GM12878 (cell line): ENCODE data around the gene PHETA2. TPM values are rescaled to one million over a fixed set of nuclear protein-coding genes. Genes with fewer than 3 reads are reported as not detected.

Source experiments
- BHLHE40 ChIP-seq, 2 experiments: fragments of 450-650 bp in 1 of 2; IDR thresholded peaks; 2 replicates each; pipeline ENCODE4 v1.6.1; 2011 to 2017; ENCODE audit warnings: low read depth in 2 of 2, borderline replicate concordance in 1 of 2, improper control_type of control experiment in 1 of 2, low read length in 1 of 2, mild to moderate bottlenecking in 1 of 2
- CBX3 ChIP-seq: fragments of 200-600 bp; sonication (generic); IDR thresholded peaks from 2 replicates; pipeline ENCODE4 v1.6.1; 2016; ENCODE audit warnings: low read depth, borderline replicate concordance
- CBX5 ChIP-seq: sonication (generic); IDR thresholded peaks from 2 replicates; pipeline ENCODE4 v1.6.1; 2016; ENCODE audit warnings: low read depth, moderate library complexity, mild to moderate bottlenecking, inconsistent platforms
- ESRRA ChIP-seq: IDR thresholded peaks from 2 replicates; pipeline ENCODE4 v1.6.1; 2012; ENCODE audit warnings: mild to moderate bottlenecking, low read length, improper control_type of control experiment
- ETV6 ChIP-seq, 2 experiments: fragments of 450-650 bp in 1 of 2; IDR thresholded peaks in 1 of 2; conservative IDR thresholded peaks in 1 of 2; 2 replicates each; pipeline ENCODE4 v1.6.1; 2014; ENCODE audit warnings: antibody characterized with exemption in 1 of 2, borderline replicate concordance in 1 of 2, low read depth in 1 of 2, mild to moderate bottlenecking in 1 of 2, moderate library complexity in 1 of 2
- KLF5 ChIP-seq: fragments of 450-650 bp; IDR thresholded peaks from 2 replicates; pipeline ENCODE4 v1.6.1; 2014; ENCODE audit warnings: mild to moderate bottlenecking; ENCODE audit not compliant: partially characterized antibody
- MAX ChIP-seq: IDR thresholded peaks from 2 replicates; pipeline ENCODE4 v1.6.1; 2012; ENCODE audit warnings: low read depth, low read length, improper control_type of control experiment
- NFIC ChIP-seq: IDR thresholded peaks from 2 replicates; pipeline ENCODE4 v1.6.1; 2012; ENCODE audit warnings: low read depth, mild to moderate bottlenecking, inconsistent platforms, low read length, moderate library complexity
- NRF1 ChIP-seq: conservative IDR thresholded peaks from 2 replicates; pipeline ENCODE4 v1.6.1; 2011; ENCODE audit warnings: mild to moderate bottlenecking, low read depth, low read length, improper control_type of control experiment
- RCOR1 ChIP-seq: conservative IDR thresholded peaks from 2 replicates; pipeline ENCODE4 v1.6.1; 2012; ENCODE audit warnings: low read depth, low read length, improper control_type of control experiment
- SIN3A ChIP-seq: IDR thresholded peaks from 2 replicates; pipeline ENCODE4 v1.6.1; 2012; ENCODE audit warnings: low read depth, low read length, improper control_type of control experiment
- SPI1 ChIP-seq: IDR thresholded peaks from 2 replicates; pipeline ENCODE4 v1.6.1; 2011; ENCODE audit warnings: low read depth, mild to moderate bottlenecking, low read length, moderate library complexity, borderline replicate concordance; ENCODE audit not compliant: insufficient read depth
- STAT1 ChIP-seq: fragments of 450-650 bp; conservative IDR thresholded peaks from 2 replicates; pipeline ENCODE4 v1.6.1; 2014; ENCODE audit warnings: antibody characterized with exemption, mild to moderate bottlenecking
- SUZ12 ChIP-seq: fragments of 200-600 bp; sonication (generic); IDR thresholded peaks from one replicate; pipeline ENCODE4 v1.6.1; 2018; ENCODE audit warnings: antibody characterized with exemption, mild to moderate bottlenecking; ENCODE audit not compliant: unreplicated experiment
- YBX1 ChIP-seq: fragments of 450-650 bp; IDR thresholded peaks from 2 replicates; pipeline ENCODE4 v1.6.1; 2016; ENCODE audit warnings: antibody characterized with exemption
- ZNF207 ChIP-seq: fragments of 450-650 bp; IDR thresholded peaks from 2 replicates; pipeline ENCODE4 v1.6.1; 2014; ENCODE audit warnings: antibody characterized with exemption, mild to moderate bottlenecking, borderline replicate concordance
- polyA plus RNA-seq, 11 experiments: library from polyadenylated mRNA; depleted of rRNA in 4 of 11; unstranded in 6 of 11; stranded (reverse) in 5 of 11; fragments of >200 nt; fragmentation: Nextera tagmentation in 4 of 11; fragmentation: Illumina TruSeq in 1 of 11; extraction: Ambion mirVana in 4 of 11; extraction: Trizol in 1 of 11; gene quantifications; 1 replicate in 1 of 11; 2 replicates in 10 of 11; pipeline versions ENCODE4 v1.2.1 to v1.2.3, GENCODE V29; 2011 to 2016; ENCODE audit warnings: inconsistent platforms in 2 of 11, missing spikeins in 2 of 11, low read depth in 1 of 11
- total RNA-seq, 4 experiments: library from RNA; depleted of rRNA in 3 of 4; stranded (reverse); fragments of >200 nt in 3 of 4; fragmentation: Illumina TruSeq in 1 of 4; extraction: Trizol in 1 of 4; gene quantifications; 2 replicates each; pipeline versions ENCODE4 v1.2.1 to v1.2.3, GENCODE V29; 2013 to 2021
- TF ChIP-seq, protein P1 (sequence below): IDR thresholded peaks from 2 replicates; pipeline ENCODE4 v1.6.1; 2012; ENCODE audit warnings: improper control_type of control experiment, low read depth, low read length; ENCODE audit not compliant: insufficient replicate concordance
- TF ChIP-seq, protein P2 (sequence below): fragments of 450-650 bp; IDR thresholded peaks from 2 replicates; pipeline ENCODE4 v1.6.1; 2017; ENCODE audit warnings: mild to moderate bottlenecking, low read depth, inconsistent platforms; ENCODE audit not compliant: poor library complexity, severe bottlenecking

PHETA2 gene
- total and polyA plus RNA-seq, 10 of the 15 experiments (the other 5 are each of a cell fraction or from before 2014, with no cell fraction given), result 0.03 to 3.2 (median 1.7) TPM

- TF ChIP-seq, protein P1, sequence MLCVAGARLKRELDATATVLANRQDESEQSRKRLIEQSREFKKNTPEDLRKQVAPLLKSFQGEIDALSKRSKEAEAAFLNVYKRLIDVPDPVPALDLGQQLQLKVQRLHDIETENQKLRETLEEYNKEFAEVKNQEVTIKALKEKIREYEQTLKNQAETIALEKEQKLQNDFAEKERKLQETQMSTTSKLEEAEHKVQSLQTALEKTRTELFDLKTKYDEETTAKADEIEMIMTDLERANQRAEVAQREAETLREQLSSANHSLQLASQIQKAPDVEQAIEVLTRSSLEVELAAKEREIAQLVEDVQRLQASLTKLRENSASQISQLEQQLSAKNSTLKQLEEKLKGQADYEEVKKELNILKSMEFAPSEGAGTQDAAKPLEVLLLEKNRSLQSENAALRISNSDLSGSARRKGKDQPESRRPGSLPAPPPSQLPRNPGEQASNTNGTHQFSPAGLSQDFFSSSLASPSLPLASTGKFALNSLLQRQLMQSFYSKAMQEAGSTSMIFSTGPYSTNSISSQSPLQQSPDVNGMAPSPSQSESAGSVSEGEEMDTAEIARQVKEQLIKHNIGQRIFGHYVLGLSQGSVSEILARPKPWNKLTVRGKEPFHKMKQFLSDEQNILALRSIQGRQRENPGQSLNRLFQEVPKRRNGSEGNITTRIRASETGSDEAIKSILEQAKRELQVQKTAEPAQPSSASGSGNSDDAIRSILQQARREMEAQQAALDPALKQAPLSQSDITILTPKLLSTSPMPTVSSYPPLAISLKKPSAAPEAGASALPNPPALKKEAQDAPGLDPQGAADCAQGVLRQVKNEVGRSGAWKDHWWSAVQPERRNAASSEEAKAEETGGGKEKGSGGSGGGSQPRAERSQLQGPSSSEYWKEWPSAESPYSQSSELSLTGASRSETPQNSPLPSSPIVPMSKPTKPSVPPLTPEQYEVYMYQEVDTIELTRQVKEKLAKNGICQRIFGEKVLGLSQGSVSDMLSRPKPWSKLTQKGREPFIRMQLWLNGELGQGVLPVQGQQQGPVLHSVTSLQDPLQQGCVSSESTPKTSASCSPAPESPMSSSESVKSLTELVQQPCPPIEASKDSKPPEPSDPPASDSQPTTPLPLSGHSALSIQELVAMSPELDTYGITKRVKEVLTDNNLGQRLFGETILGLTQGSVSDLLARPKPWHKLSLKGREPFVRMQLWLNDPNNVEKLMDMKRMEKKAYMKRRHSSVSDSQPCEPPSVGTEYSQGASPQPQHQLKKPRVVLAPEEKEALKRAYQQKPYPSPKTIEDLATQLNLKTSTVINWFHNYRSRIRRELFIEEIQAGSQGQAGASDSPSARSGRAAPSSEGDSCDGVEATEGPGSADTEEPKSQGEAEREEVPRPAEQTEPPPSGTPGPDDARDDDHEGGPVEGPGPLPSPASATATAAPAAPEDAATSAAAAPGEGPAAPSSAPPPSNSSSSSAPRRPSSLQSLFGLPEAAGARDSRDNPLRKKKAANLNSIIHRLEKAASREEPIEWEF, result no peak
- no peak for TF ChIP-seq CBX3
- no peak for TF ChIP-seq SUZ12
- TF ChIP-seq, protein P2, sequence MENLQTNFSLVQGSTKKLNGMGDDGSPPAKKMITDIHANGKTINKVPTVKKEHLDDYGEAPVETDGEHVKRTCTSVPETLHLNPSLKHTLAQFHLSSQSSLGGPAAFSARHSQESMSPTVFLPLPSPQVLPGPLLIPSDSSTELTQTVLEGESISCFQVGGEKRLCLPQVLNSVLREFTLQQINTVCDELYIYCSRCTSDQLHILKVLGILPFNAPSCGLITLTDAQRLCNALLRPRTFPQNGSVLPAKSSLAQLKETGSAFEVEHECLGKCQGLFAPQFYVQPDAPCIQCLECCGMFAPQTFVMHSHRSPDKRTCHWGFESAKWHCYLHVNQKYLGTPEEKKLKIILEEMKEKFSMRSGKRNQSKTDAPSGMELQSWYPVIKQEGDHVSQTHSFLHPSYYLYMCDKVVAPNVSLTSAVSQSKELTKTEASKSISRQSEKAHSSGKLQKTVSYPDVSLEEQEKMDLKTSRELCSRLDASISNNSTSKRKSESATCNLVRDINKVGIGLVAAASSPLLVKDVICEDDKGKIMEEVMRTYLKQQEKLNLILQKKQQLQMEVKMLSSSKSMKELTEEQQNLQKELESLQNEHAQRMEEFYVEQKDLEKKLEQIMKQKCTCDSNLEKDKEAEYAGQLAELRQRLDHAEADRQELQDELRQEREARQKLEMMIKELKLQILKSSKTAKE, result no peak
- peak; percentile 49; the same call in 1 of the 2 replicates for TF ChIP-seq ZNF207
- TF ChIP-seq KLF5, result no peak
- no peak for TF ChIP-seq YBX1
- TF ChIP-seq CBX5, result peak; percentile 79; the same call in 1 of the 2 replicates
- TF ChIP-seq STAT1, result no peak
- TF ChIP-seq ETV6 (conservative IDR thresholded peaks at IDR 0.05 in 1 of 2, IDR thresholded peaks at IDR 0.05 in 1 of 2; ENCODE audit: borderline replicate concordance in 1 of 2, low read depth in 1 of 2), result no peak
- TF ChIP-seq NRF1, result 0 out of 2 replicates have a peak, but pooled peaks have one; percentile 16
- TF ChIP-seq MAX, result no peak; the same call in 1 of the 2 replicates
- peak; percentile 90 to 95 for TF ChIP-seq BHLHE40 (IDR thresholded peaks at IDR 0.05; ENCODE audit: borderline replicate concordance in 1 of 2, low read depth in 2 of 2, low read length in 1 of 2)
- no peak for TF ChIP-seq RCOR1
- no peak for TF ChIP-seq NFIC
- 0 out of 2 replicates have a peak, but pooled peaks have one; percentile 57 for TF ChIP-seq SIN3A
- no peak for TF ChIP-seq SPI1
- TF ChIP-seq ESRRA, result 0 out of 2 replicates have a peak, but pooled peaks have one; percentile 63
These were observed 5.5 kb downstream of the PHETA2 start, which contains the start of gene SMDT1 (continued) for GRCh38 chr22:42079319-42080251.
